ENCODE data around the gene RSU1. TPM values are rescaled to one million over a fixed set of nuclear protein-coding genes. Genes with fewer than 3 reads are reported as not detected.

The RSU1 gene
- total RNA-seq, 1 experiment from 2014 or later: 44.5 TPM

DNA sequence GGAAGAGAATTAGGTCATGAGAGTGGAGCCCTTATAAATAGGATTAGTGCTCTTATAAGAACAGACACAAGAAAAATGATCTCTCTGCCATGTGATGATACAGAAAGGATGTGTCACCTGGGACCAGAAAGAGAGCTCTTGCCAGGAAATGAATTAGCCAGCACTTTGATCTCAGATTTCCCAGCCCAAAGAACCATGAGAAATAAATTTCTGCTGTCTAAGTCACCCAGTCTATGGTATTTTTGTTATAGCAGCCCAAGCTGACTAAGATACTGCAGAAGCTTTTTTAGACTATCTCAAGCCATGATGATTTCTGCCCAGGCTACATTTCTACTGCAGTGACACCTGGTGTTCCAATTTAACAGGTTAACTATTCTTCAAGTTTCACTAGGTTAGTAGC, 84.8 kb downstream of the RSU1 start:
- Histone ChIP-seq H3K4me3 (no peak overlapping the region), H3F3A (ENCODE audit: insufficient read depth, low read depth) (no peaks in the 10 kb centered on the region), H3K27ac (no peak overlapping the region), H3K9me2 (ENCODE audit: insufficient read depth) (no peaks in the 10 kb centered on the region), H3K27me3 (ENCODE audit: insufficient read depth, low read depth) (no peaks in the 10 kb centered on the region), H3K79me2 (ENCODE audit: low read depth) (no peaks in the 10 kb centered on the region), H3K36me3 (ENCODE audit: low read depth) (no peaks in the 10 kb centered on the region), H3K4me2 (no peak overlapping the region), H4K20me1 (ENCODE audit: insufficient read depth) (no peaks in the 10 kb centered on the region), H3K4me1 (replicated peaks; ENCODE audit: insufficient read depth) (no peaks in the 10 kb centered on the region), H2AFZ (no peak overlapping the region), H3K9me3 (ENCODE audit: insufficient read depth, low read depth) (no peaks in the 10 kb centered on the region)
- BruUV-seq (replicated peaks): no TSS peak
- CTCF ChIA-PET: interaction anchor here (0.6 kb wide), 1 partner anchor 418 kb away, joined by 3 read pairs; no protein-coding TSS in a partner anchor
- no peak for TF ChIP-seq EZH2 (IDR thresholded peaks at IDR 0.05; ENCODE audit: low read depth)
- TF ChIP-seq, protein P1, sequence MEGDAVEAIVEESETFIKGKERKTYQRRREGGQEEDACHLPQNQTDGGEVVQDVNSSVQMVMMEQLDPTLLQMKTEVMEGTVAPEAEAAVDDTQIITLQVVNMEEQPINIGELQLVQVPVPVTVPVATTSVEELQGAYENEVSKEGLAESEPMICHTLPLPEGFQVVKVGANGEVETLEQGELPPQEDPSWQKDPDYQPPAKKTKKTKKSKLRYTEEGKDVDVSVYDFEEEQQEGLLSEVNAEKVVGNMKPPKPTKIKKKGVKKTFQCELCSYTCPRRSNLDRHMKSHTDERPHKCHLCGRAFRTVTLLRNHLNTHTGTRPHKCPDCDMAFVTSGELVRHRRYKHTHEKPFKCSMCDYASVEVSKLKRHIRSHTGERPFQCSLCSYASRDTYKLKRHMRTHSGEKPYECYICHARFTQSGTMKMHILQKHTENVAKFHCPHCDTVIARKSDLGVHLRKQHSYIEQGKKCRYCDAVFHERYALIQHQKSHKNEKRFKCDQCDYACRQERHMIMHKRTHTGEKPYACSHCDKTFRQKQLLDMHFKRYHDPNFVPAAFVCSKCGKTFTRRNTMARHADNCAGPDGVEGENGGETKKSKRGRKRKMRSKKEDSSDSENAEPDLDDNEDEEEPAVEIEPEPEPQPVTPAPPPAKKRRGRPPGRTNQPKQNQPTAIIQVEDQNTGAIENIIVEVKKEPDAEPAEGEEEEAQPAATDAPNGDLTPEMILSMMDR (conservative IDR thresholded peaks at IDR 0.05): no peak
- intact Hi-C loops (cut with micrococcal nuclease; ENCODE audit: unreplicated experiment): no loop called here
- no peak for DNase-seq
- POLR2A ChIA-PET (ENCODE audit: unreplicated experiment): no interaction called here

DNA sequence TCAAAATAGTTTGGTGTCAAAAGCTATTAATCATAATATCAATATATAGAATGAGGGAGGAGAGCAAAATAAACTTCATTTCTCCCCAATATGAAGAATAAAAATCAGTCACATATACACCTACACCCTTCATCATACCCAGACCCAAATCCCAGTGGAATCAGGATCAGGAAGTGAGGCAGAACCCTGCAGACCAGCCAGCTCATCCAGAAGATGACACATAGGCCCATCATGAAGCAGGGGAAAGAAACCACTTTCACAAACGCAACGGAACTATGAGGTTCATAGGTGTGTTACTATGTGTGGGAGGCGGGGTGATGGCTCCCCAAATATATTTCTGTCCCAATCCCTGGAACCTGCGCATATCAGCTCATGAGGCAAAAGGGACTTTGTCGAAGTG, 89.0 kb downstream of the RSU1 start:
- Histone ChIP-seq H3K27ac (no peak overlapping the region), H2AFZ (no peak overlapping the region), H3K27me3 (ENCODE audit: insufficient read depth, low read depth) (no peaks in the 10 kb centered on the region), H3K9me2 (ENCODE audit: insufficient read depth) (no peaks in the 10 kb centered on the region), H3K4me1 (replicated peaks; ENCODE audit: insufficient read depth) (no peaks in the 10 kb centered on the region), H4K20me1 (ENCODE audit: insufficient read depth) (no peaks in the 10 kb centered on the region), H3K9me3 (ENCODE audit: insufficient read depth, low read depth) (no peaks in the 10 kb centered on the region), H3K79me2 (ENCODE audit: low read depth) (no peaks in the 10 kb centered on the region), H3K36me3 (ENCODE audit: low read depth) (no peaks in the 10 kb centered on the region), H3K4me2 (no peak overlapping the region), H3K4me3 (no peak overlapping the region), H3F3A (ENCODE audit: insufficient read depth, low read depth) (no peaks in the 10 kb centered on the region)
- intact Hi-C loops (cut with micrococcal nuclease; ENCODE audit: unreplicated experiment): no loop called here
- BruUV-seq (replicated peaks): no TSS peak
- no peak for DNase-seq
- no peak for TF ChIP-seq EZH2 (IDR thresholded peaks at IDR 0.05; ENCODE audit: low read depth)
- TF ChIP-seq, protein P1 (conservative IDR thresholded peaks at IDR 0.05): no peak
- ChIA-PET CTCF (no interaction called here), POLR2A (ENCODE audit: unreplicated experiment) (no interaction called here)

DNA sequence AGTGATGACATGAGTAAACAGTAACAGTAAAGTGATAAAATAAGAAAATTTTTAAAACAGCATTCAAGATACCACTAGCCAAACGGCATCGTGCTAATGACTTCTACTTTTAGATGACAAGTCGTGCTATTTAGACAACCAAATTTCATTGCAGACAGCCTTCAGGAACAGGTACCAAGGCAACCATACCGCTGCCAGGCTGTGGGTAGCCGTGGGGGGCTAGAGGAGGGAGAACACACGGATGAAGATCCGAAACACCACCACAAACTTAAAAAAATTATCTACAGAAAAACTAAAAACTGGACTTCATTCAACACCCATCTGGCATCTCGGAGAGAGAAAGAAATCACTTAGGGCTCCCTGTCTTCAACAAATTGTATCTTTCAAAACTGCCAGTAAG, 89.6 kb downstream of the RSU1 start:
- Histone ChIP-seq H3K9me3 (ENCODE audit: insufficient read depth, low read depth) (no peaks in the 10 kb centered on the region), H3K4me2 (no peak overlapping the region), H4K20me1 (ENCODE audit: insufficient read depth) (no peaks in the 10 kb centered on the region), H3K4me3 (no peak overlapping the region), H3K9me2 (ENCODE audit: insufficient read depth) (no peaks in the 10 kb centered on the region), H3K27me3 (ENCODE audit: insufficient read depth, low read depth) (no peaks in the 10 kb centered on the region), H3F3A (ENCODE audit: insufficient read depth, low read depth) (no peaks in the 10 kb centered on the region), H3K4me1 (replicated peaks; ENCODE audit: insufficient read depth) (no peaks in the 10 kb centered on the region), H3K36me3 (ENCODE audit: low read depth) (no peaks in the 10 kb centered on the region), H2AFZ (no peak overlapping the region), H3K79me2 (ENCODE audit: low read depth) (no peaks in the 10 kb centered on the region), H3K27ac (no peak overlapping the region)
- no peak for DNase-seq
- no TSS peak for BruUV-seq (replicated peaks)
- intact Hi-C loops (cut with micrococcal nuclease; ENCODE audit: unreplicated experiment): no loop called here
- TF ChIP-seq, protein P1 (conservative IDR thresholded peaks at IDR 0.05): no peak
- TF ChIP-seq EZH2 (IDR thresholded peaks at IDR 0.05; ENCODE audit: low read depth): no peak
- CTCF ChIA-PET: no interaction called here
- POLR2A ChIA-PET (ENCODE audit: unreplicated experiment): no interaction called here

Data from PC-9 (cell line).